SK-N-DZ (cell line): ENCODE measurements around the gene XXYLT1.

Experiments
- DNase-seq: peaks from one replicate; pipeline ENCODE4 v3.0.0-alpha.2; 2015; ENCODE audit warnings: low spot score

XXYLT1 gene

GRCh38 chr3:195171093-195171873 lies 99.7 kb downstream of the XXYLT1 start:
- no peak for DNase-seq

- DNase-seq: no peak
Observed at GRCh38 chr3:195170496-195170895, 100.5 kb downstream of the XXYLT1 start.

- no peak for DNase-seq
Observed at GRCh38 chr3:195169011-195169649, 101.8 kb downstream of the XXYLT1 start.

GRCh38 chr3:195168009-195168762 lies 102.8 kb downstream of the XXYLT1 start:
- no peak for DNase-seq

GRCh38 chr3:195165790-195166189 lies 105.2 kb downstream of the XXYLT1 start:
- DNase-seq: no peak

- no peak for DNase-seq
Observed at GRCh38 chr3:195165265-195165609, 105.7 kb downstream of the XXYLT1 start.

- DNase-seq: no peak
Observed at GRCh38 chr3:195164573-195165264, 106.2 kb downstream of the XXYLT1 start.

- DNase-seq: no peak
Observed at GRCh38 chr3:195163719-195164572, 107.0 kb downstream of the XXYLT1 start.

GRCh38 chr3:195162816-195163215 lies 108.1 kb downstream of the XXYLT1 start:
- no peak for DNase-seq

GRCh38 chr3:195162033-195162669 lies 108.8 kb downstream of the XXYLT1 start:
- DNase-seq: no peak

GRCh38 chr3:195160908-195161434 lies 110.0 kb downstream of the XXYLT1 start:
- no peak for DNase-seq

- no peak for DNase-seq
Observed at GRCh38 chr3:195160257-195160898, 110.6 kb downstream of the XXYLT1 start.

- no peak for DNase-seq
Observed at GRCh38 chr3:195159814-195160165, 111.2 kb downstream of the XXYLT1 start.

GRCh38 chr3:195159117-195159813 lies 111.7 kb downstream of the XXYLT1 start:
- DNase-seq: no peak

GRCh38 chr3:195156286-195156890 lies 114.6 kb downstream of the XXYLT1 start:
- DNase-seq: no peak

- no peak for DNase-seq
Observed at GRCh38 chr3:195155570-195156241, 115.3 kb downstream of the XXYLT1 start.

GRCh38 chr3:195154793-195155535 lies 116.0 kb downstream of the XXYLT1 start:
- DNase-seq: no peak
